GM12878 (cell line): Measurements from ENCODE around the gene KIFC3.

ENCODE experiments used
- CBFB ChIP-seq: IDR thresholded peaks from 2 replicates; pipeline ENCODE4 v1.6.1; 2016; ENCODE audit warnings: antibody characterized with exemption, low read depth
- CHD1 ChIP-seq: IDR thresholded peaks from 2 replicates; pipeline ENCODE4 v1.6.1; 2012; ENCODE audit warnings: low read depth, low read length, improper control_type of control experiment
- FOXM1 ChIP-seq: IDR thresholded peaks from 2 replicates; pipeline ENCODE4 v1.6.1; 2012; ENCODE audit warnings: low read depth, mild to moderate bottlenecking, inconsistent platforms, low read length, moderate library complexity
- HCFC1 ChIP-seq: fragments of 150-350 bp; IDR thresholded peaks from 2 replicates; pipeline ENCODE4 v1.6.1; 2014; ENCODE audit warnings: low read length
- NFYA ChIP-seq: IDR thresholded peaks from 2 replicates; pipeline ENCODE4 v1.6.1; 2011; ENCODE audit warnings: low read depth, mild to moderate bottlenecking, low read length, improper control_type of control experiment, borderline replicate concordance
- ZNF622 ChIP-seq: fragments of 450-650 bp; IDR thresholded peaks from 2 replicates; pipeline ENCODE4 v1.6.1; 2017; ENCODE audit warnings: mild to moderate bottlenecking, inconsistent platforms
- TF ChIP-seq, protein P1 (sequence below), 3 experiments: IDR thresholded peaks in 2 of 3; conservative IDR thresholded peaks in 1 of 3; 2 replicates each; pipeline ENCODE4 v1.5.1; 2011; ENCODE audit warnings: low read depth in 3 of 3, low read length in 3 of 3, mild to moderate bottlenecking in 3 of 3, control low read depth in 2 of 3, moderate library complexity in 2 of 3, inconsistent platforms in 1 of 3, mixed read lengths in 1 of 3; ENCODE audit not compliant: control insufficient read depth in 2 of 3, insufficient read depth in 1 of 3; ENCODE audit errors: extremely low read depth in 1 of 3

DNA sequence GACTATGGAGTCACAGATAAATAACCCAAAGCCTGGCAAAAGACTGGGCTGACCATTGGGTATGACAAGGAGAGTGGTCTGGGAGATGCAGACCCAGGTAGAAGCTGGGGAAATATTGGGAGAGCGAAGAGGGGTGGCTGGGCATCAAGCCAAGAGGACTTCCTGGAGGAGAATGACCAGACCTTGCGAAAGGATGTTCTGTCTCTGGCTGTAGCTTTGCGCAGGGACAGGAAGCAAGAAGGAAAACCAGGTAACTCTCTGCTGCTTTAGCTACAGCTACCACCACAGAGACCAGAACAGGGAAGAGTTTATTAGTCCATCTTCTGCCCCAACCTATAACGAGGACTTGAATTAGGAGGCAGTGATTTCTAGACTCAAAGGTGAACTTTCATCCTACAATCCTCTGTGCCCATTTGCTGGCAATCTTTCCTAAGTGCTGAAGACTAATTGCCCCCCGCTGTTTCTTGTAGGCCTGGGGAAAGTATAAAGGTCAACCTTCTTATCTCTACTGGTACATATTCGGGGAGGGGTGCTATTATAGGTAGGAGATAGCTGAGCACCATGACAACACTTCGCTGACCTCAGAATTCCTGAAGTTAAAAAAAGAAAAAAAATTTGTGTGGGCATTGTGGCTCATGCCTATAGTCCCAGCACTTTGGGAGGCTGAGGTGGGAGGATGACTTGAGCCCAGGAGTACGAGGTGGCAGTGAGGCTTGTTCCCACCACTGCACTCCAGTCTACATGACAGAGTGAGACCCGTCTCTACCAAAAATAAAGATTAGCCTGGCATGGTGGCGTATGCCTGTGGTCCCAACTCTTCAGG is 19.1 kb upstream of the KIFC3 start:
- TF ChIP-seq NFYA (no peak), CHD1 (no peak), ZNF622 (no peak), HCFC1 (no peak), CBFB (no peak), FOXM1 (no peak)
- TF ChIP-seq, protein P1, sequence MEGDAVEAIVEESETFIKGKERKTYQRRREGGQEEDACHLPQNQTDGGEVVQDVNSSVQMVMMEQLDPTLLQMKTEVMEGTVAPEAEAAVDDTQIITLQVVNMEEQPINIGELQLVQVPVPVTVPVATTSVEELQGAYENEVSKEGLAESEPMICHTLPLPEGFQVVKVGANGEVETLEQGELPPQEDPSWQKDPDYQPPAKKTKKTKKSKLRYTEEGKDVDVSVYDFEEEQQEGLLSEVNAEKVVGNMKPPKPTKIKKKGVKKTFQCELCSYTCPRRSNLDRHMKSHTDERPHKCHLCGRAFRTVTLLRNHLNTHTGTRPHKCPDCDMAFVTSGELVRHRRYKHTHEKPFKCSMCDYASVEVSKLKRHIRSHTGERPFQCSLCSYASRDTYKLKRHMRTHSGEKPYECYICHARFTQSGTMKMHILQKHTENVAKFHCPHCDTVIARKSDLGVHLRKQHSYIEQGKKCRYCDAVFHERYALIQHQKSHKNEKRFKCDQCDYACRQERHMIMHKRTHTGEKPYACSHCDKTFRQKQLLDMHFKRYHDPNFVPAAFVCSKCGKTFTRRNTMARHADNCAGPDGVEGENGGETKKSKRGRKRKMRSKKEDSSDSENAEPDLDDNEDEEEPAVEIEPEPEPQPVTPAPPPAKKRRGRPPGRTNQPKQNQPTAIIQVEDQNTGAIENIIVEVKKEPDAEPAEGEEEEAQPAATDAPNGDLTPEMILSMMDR (IDR thresholded peaks at IDR 0.05 in 2 of 3, conservative IDR thresholded peaks at IDR 0.05 in 1 of 3; ENCODE audit: control insufficient read depth in 2 of 3, extremely low read depth in 1 of 3, insufficient read depth in 1 of 3, low read depth in 3 of 3, low read length in 3 of 3) = no peak
